ENCODE results near the gene LYST. TPM values are rescaled to one million over a fixed set of nuclear protein-coding genes. Genes with fewer than 3 reads are reported as not detected.
"Not testable (repeated sequence)": the region's sequence is repeated elsewhere in the genome, so short reads cannot be mapped to it uniquely, and the experiment has no call there.

Gene LYST
- total and polyA plus RNA-seq, 8 donors: 1.7 to 95.6 (median 17.9) TPM

- Histone ChIP-seq H3K27ac (no peak overlapping the region), H3K27me3 (no peaks in the 10 kb centered on the region), H3K36me3 (peaks cover 4 to 79% (median 67%) of the 10 kb centered on the region in 4 donors), H3K4me3 (no peak overlapping the region), H3K4me1 (no peaks in the 10 kb centered on the region), H3K9me3 (no peaks in the 10 kb centered on the region)
- intact Hi-C loops (cut with DNase I; ENCODE audit: low total_unique reads): no loop called here
- no peak for TF ChIP-seq POLR2A (IDR thresholded peaks at IDR 0.05)
- no peak for TF ChIP-seq EP300 (IDR thresholded peaks at IDR 0.05)
- no peak for TF ChIP-seq POLR2AphosphoS5 (IDR thresholded peaks at IDR 0.05)
- TF ChIP-seq CTCF (IDR thresholded peaks at IDR 0.05): no peak
- DNase-seq: peak in 1 of 2 donors; percentile 15
- 53 to 75% (median 62%) methylated on average over 7 of the region's 7 CpGs for WGBS, 5 donors
Observed at GRCh38 chr1:235791532-235792060, 75.1 kb downstream of the LYST start.

- no peak overlapping the region for H3K27ac ChIP-seq
- TF ChIP-seq EP300 (IDR thresholded peaks at IDR 0.05) (no peak), POLR2A (IDR thresholded peaks at IDR 0.05) (no peak), POLR2AphosphoS5 (IDR thresholded peaks at IDR 0.05) (no peak), CTCF (IDR thresholded peaks at IDR 0.05) (no peak)
- H3K9me3 ChIP-seq: no peaks in the 10 kb centered on the region
- H3K36me3 ChIP-seq: peaks cover 4 to 74% (median 72%) of the 10 kb centered on the region in 4 donors
- intact Hi-C loops (cut with DNase I; ENCODE audit: low total_unique reads): no loop called here
- H3K4me1 ChIP-seq: no peaks in the 10 kb centered on the region
- no peak for DNase-seq
- no peaks in the 10 kb centered on the region for H3K27me3 ChIP-seq
- no peak overlapping the region for H3K4me3 ChIP-seq
Observed at GRCh38 chr1:235790123-235790522, 76.6 kb downstream of the LYST start.

- H3K4me3 ChIP-seq; DNase-seq; H3K27me3 ChIP-seq; H3K4me1 ChIP-seq; H3K27ac ChIP-seq; intact Hi-C loops (cut with DNase I; ENCODE audit: low total_unique reads); H3K9me3 ChIP-seq: not testable (repeated sequence)
- peaks cover 4 to 71% (median 64%) of the 10 kb centered on the region in 4 donors for H3K36me3 ChIP-seq
- WGBS, 5 donors: 95 to 99% (median 95%) methylated on average over 8 of the region's 8 CpGs
Observed at GRCh38 chr1:235786227-235786898, 80.3 kb downstream of the LYST start.

- DNase-seq: no peak
- no peak for TF ChIP-seq POLR2AphosphoS5 (IDR thresholded peaks at IDR 0.05)
- TF ChIP-seq POLR2A (IDR thresholded peaks at IDR 0.05): no peak
- no peak for TF ChIP-seq CTCF (IDR thresholded peaks at IDR 0.05)
- no peak for TF ChIP-seq EP300 (IDR thresholded peaks at IDR 0.05)
- Histone ChIP-seq H3K36me3 (peaks cover 4 to 71% (median 55%) of the 10 kb centered on the region in 4 donors), H3K27ac (no peak overlapping the region), H3K9me3 (no peaks in the 10 kb centered on the region), H3K4me3 (no peak overlapping the region), H3K27me3 (no peaks in the 10 kb centered on the region), H3K4me1 (peaks cover 0 to 7% (median 0%) of the 10 kb centered on the region in 4 donors)
- WGBS, 5 donors: 86 to 92% (median 92%) methylated on average over 2 of the region's 2 CpGs
- intact Hi-C loops (cut with DNase I; ENCODE audit: low total_unique reads): no loop called here
Observed at GRCh38 chr1:235784950-235785349, 81.8 kb downstream of the LYST start.

Measured in stomach (tissue), 9 donors.